H9 (cell line): ENCODE results near the gene ODC1. TPM values are rescaled to one million over a fixed set of nuclear protein-coding genes. Genes with fewer than 3 reads are reported as not detected.

Source experiments
- DNase-seq: peaks from one replicate; pipeline ENCODE4 v3.0.0-alpha.2; 2017
- H2AFZ ChIP-seq: one replicate; pipeline ENCODE4 v1.6.1; 2013; ENCODE audit warnings: mild to moderate bottlenecking, low read length, control low read depth, moderate library complexity
- H2AK5ac ChIP-seq: 2 replicates; pipeline ENCODE4 v1.6.1; 2013; ENCODE audit warnings: low read length, control low read depth, mixed read lengths; ENCODE audit not compliant: insufficient read length
- H2BK120ac ChIP-seq: one replicate; pipeline ENCODE4 v1.6.1; 2013; ENCODE audit warnings: low read depth, mild to moderate bottlenecking, low read length, control low read depth, inconsistent platforms; ENCODE audit not compliant: poor library complexity, severe bottlenecking
- H2BK12ac ChIP-seq: 2 replicates; pipeline ENCODE4 v1.6.1; 2013; ENCODE audit warnings: low read length, control low read depth, mixed read lengths, low read depth; ENCODE audit not compliant: insufficient read length
- H2BK15ac ChIP-seq: 2 replicates; pipeline ENCODE4 v1.6.1; 2013; ENCODE audit warnings: low read depth, low read length, control low read depth
- H2BK20ac ChIP-seq: one replicate; pipeline ENCODE4 v1.6.1; 2013; ENCODE audit warnings: low read depth, mild to moderate bottlenecking, low read length, control low read depth, inconsistent platforms; ENCODE audit not compliant: poor library complexity, severe bottlenecking
- H2BK5ac ChIP-seq: 2 replicates; pipeline ENCODE4 v1.6.1; 2013; ENCODE audit warnings: low read length, control low read depth, mixed read lengths; ENCODE audit not compliant: insufficient read length
- H3K14ac ChIP-seq: 2 replicates; pipeline ENCODE4 v1.6.1; 2013; ENCODE audit warnings: low read length, control low read depth; ENCODE audit not compliant: insufficient read depth
- H3K18ac ChIP-seq: 2 replicates; pipeline ENCODE4 v1.6.1; 2013; ENCODE audit warnings: low read depth, mild to moderate bottlenecking, mixed read lengths, low read length, control low read depth; ENCODE audit not compliant: insufficient read length
- H3K23ac ChIP-seq: 2 replicates; pipeline ENCODE4 v1.6.1; 2013; ENCODE audit warnings: low read length, control low read depth, mixed read lengths, low read depth; ENCODE audit not compliant: insufficient read length
- H3K23me2 ChIP-seq: 2 replicates; pipeline ENCODE4 v1.6.1; 2013; ENCODE audit warnings: low read depth, mild to moderate bottlenecking, mixed read lengths, low read length, control low read depth; ENCODE audit not compliant: insufficient read length, poor library complexity, severe bottlenecking
- H3K27ac ChIP-seq: 2 replicates; pipeline ENCODE4 v1.5.1; 2013; ENCODE audit warnings: low read length, control low read depth, mixed read lengths, low read depth; ENCODE audit not compliant: insufficient read length
- H3K27me3 ChIP-seq: 2 replicates; pipeline ENCODE4 v1.6.1; 2013; ENCODE audit warnings: low read length, control low read depth, inconsistent platforms; ENCODE audit not compliant: insufficient read depth
- H3K4ac ChIP-seq: 2 replicates; pipeline ENCODE4 v1.6.1; 2013; ENCODE audit warnings: low read depth, mild to moderate bottlenecking, control low read depth, inconsistent platforms, low read length, moderate library complexity
- H3K4me1 ChIP-seq: 2 replicates; pipeline ENCODE4 v1.6.1; 2013; ENCODE audit warnings: low read length, control low read depth, inconsistent platforms; ENCODE audit not compliant: insufficient read depth
- H3K4me2 ChIP-seq: 2 replicates; pipeline ENCODE4 v1.6.1; 2013; ENCODE audit warnings: low read length, control low read depth, mixed read lengths; ENCODE audit not compliant: insufficient read length, insufficient read depth
- H3K56ac ChIP-seq: 2 replicates; pipeline ENCODE4 v1.6.1; 2013; ENCODE audit warnings: low read depth, mild to moderate bottlenecking, mixed read lengths, low read length, control low read depth; ENCODE audit not compliant: insufficient read length
- H3K79me1 ChIP-seq: 2 replicates; pipeline ENCODE4 v1.6.1; 2013; ENCODE audit warnings: low read depth, mild to moderate bottlenecking, moderate library complexity, low read length, control low read depth, inconsistent platforms; ENCODE audit not compliant: insufficient read depth, poor library complexity, severe bottlenecking
- H3K79me2 ChIP-seq: 2 replicates; pipeline ENCODE4 v1.6.1; 2013; ENCODE audit warnings: low read length, control low read depth, inconsistent platforms; ENCODE audit not compliant: insufficient read depth
- H3K9ac ChIP-seq: 2 replicates; pipeline ENCODE4 v1.6.1; 2013; ENCODE audit warnings: low read length, control low read depth, mixed read lengths; ENCODE audit not compliant: insufficient read length; ENCODE audit errors: extremely low read depth
- H3K9me3 ChIP-seq: one replicate; pipeline ENCODE4 v1.6.1; 2013; ENCODE audit warnings: low read depth, low read length, inconsistent platforms; ENCODE audit not compliant: control insufficient read depth
- H3T11ph ChIP-seq: one replicate; pipeline ENCODE4 v1.6.1; 2013; ENCODE audit warnings: mild to moderate bottlenecking, low read length, control low read depth, inconsistent platforms
- H4K20me1 ChIP-seq: one replicate; pipeline ENCODE4 v1.6.1; 2013; ENCODE audit not compliant: control insufficient read depth, insufficient read length, insufficient read depth
- H4K5ac ChIP-seq: 2 replicates; pipeline ENCODE4 v1.6.1; 2013; ENCODE audit warnings: low read depth, mild to moderate bottlenecking, mixed read lengths, low read length, control low read depth; ENCODE audit not compliant: insufficient read length
- H4K8ac ChIP-seq: replicated peaks from 2 replicates; pipeline ENCODE4 v1.6.1; 2013; ENCODE audit warnings: low read length, control low read depth, mixed read lengths, low read depth; ENCODE audit not compliant: insufficient read length
- H4K91ac ChIP-seq: 2 replicates; pipeline ENCODE4 v1.6.1; 2013; ENCODE audit warnings: low read depth, mild to moderate bottlenecking, moderate library complexity, mixed read lengths, low read length, control low read depth; ENCODE audit not compliant: insufficient read length
- H3K27ac Mint-ChIP-seq, 3 experiments: 2 replicates in 2 of 3; 3 replicates in 1 of 3; pipeline ENCODE4 v1.8.0; 2020 to 2021; ENCODE audit warnings: mixed read lengths in 3 of 3, mild to moderate bottlenecking in 1 of 3, moderate library complexity in 1 of 3
- H3K27me3 Mint-ChIP-seq: 2 replicates; pipeline ENCODE4 v1.8.0; 2021; ENCODE audit warnings: low read depth, mild to moderate bottlenecking, moderate library complexity, mixed read lengths
- H3K36me3 Mint-ChIP-seq, 3 experiments: 2 replicates in 2 of 3; 3 replicates in 1 of 3; pipeline ENCODE4 v1.8.0; 2020 to 2021; ENCODE audit warnings: low read depth in 3 of 3, mixed read lengths in 3 of 3; ENCODE audit not compliant: insufficient read depth in 1 of 3
- H3K4me1 Mint-ChIP-seq, 2 experiments: 2 replicates each; pipeline ENCODE4 v1.8.0; 2020; ENCODE audit warnings: mixed read lengths in 2 of 2
- H3K4me3 Mint-ChIP-seq, 2 experiments: 2 replicates in 1 of 2; 3 replicates in 1 of 2; pipeline ENCODE4 v1.8.0; 2020 to 2021; ENCODE audit warnings: mild to moderate bottlenecking in 2 of 2, mixed read lengths in 2 of 2, moderate library complexity in 1 of 2
- H3K9me3 Mint-ChIP-seq, 2 experiments: 2 replicates in 1 of 2; 3 replicates in 1 of 2; pipeline ENCODE4 v1.8.0; 2020; ENCODE audit warnings: mild to moderate bottlenecking in 2 of 2, mixed read lengths in 2 of 2, moderate library complexity in 1 of 2
- CTCF ChIP-seq: fragments of 200-600 bp; sonication (generic); conservative IDR thresholded peaks from 3 replicates; pipeline ENCODE4 v1.8.0; 2021; ENCODE audit warnings: antibody characterized with exemption, mild to moderate bottlenecking
- WGBS: extraction: QIAGEN DNeasy Blood & Tissue Kit; methylation state at CpG from one replicate; pipeline ENCODE4 v1.1.7; 2013; ENCODE audit warnings: missing lambda C conversion rate, low lambda C conversion rate, mixed read lengths; ENCODE audit not compliant: insufficient read length; ENCODE audit errors: extremely low coverage; 5-methylcytosine and 5-hydroxymethylcytosine counted together
- total RNA-seq: library from RNA; stranded (reverse); gene quantifications from 2 replicates; pipeline ENCODE4 v1.2.1, GENCODE V29; 2021

Gene ODC1
- total RNA-seq, 1 experiment from 2014 or later = 48.3 TPM

DNA sequence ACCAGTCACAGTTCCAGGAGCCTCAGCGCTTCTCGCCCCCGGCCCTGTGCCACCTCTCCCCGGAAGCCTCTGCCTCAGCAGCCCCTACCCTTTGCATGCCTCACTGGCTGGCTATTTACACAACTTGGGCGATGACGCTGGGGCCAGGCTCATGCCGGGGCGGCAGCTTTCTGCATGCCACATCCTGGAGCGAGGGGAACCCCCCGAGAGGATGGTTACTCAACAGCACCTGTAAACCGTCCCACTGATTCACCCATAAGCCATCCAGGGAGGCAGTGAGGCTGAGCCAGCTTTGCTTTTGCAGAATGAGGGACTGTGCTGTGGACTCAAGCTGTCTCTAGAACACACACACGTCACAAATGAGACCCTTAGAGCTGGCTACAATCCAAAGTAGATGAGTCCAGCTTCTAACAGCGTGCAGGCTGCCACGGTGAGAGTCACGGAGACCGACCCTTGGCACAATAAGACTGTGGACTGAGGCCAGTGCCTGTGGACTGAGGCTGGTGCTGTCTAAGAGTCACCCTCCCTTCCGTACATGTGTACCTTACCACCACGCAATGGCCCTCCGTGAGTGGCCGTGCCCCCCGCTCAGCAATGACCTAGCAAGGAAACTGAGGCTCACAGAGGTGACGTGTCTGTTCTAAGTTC lies 45.6 kb upstream of the ODC1 start:
- H3K79me2 ChIP-seq = no peaks in the 10 kb centered on the region
- no peak for DNase-seq
- no peak overlapping the region for H3K4me3 Mint-ChIP-seq
- H3K27ac Mint-ChIP-seq = no peak overlapping the region; a peak in 1 of 7 replicates
- no peak for TF ChIP-seq CTCF
- H3K27ac ChIP-seq = no peak overlapping the region
- peaks cover 0 to 8% (median 5%) of the 10 kb centered on the region in 3 experiments; a peak in 3 of 7 replicates for H3K36me3 Mint-ChIP-seq
- no peak overlapping the region for H2BK20ac ChIP-seq
- H2AFZ ChIP-seq = no peak overlapping the region
- H3K14ac ChIP-seq = no peak overlapping the region
- H3K23ac ChIP-seq = no peak overlapping the region
- H3K56ac ChIP-seq = no peak overlapping the region
- H4K8ac ChIP-seq = no peak overlapping the region
- H3K27me3 Mint-ChIP-seq = peaks cover 4% of the 10 kb centered on the region
- H4K20me1 ChIP-seq = no peaks in the 10 kb centered on the region
- H3K9me3 ChIP-seq = no peaks in the 10 kb centered on the region
- H3K18ac ChIP-seq = no peak overlapping the region
- no peaks in the 10 kb centered on the region for H3K79me1 ChIP-seq
- no peak overlapping the region for H2BK15ac ChIP-seq
- H4K91ac ChIP-seq = no peak overlapping the region
- H3K27me3 ChIP-seq = no peaks in the 10 kb centered on the region
- WGBS = no CpG with 5 or more reads among the region's 22 CpGs
- H3K23me2 ChIP-seq = no peaks in the 10 kb centered on the region
- H3K9me3 Mint-ChIP-seq = peaks cover 7 to 13% of the 10 kb centered on the region in 2 experiments
- H2BK5ac ChIP-seq = no peak overlapping the region
- H3K9ac ChIP-seq = no peak overlapping the region
- H3K4ac ChIP-seq = no peak overlapping the region
- H3K4me1 Mint-ChIP-seq = peaks cover 4 to 17% of the 10 kb centered on the region in 2 experiments; a peak in 3 of 4 replicates
- H4K5ac ChIP-seq = no peak overlapping the region
- no peak overlapping the region for H3K4me2 ChIP-seq
- no peaks in the 10 kb centered on the region for H3K4me1 ChIP-seq
- H2AK5ac ChIP-seq = no peak overlapping the region
- no peak overlapping the region for H2BK120ac ChIP-seq
- no peak overlapping the region for H3T11ph ChIP-seq
- H2BK12ac ChIP-seq = no peak overlapping the region
